ENCODE results near the gene USP54. TPM values are rescaled to one million over a fixed set of nuclear protein-coding genes. Genes with fewer than 3 reads are reported as not detected.

Gene USP54
- total and polyA plus RNA-seq, 2 of the 13 experiments (the other 11 are each of a cell fraction or from before 2014, with no cell fraction given), result 18.1 to 25.0 TPM

GRCh38 chr10:73494213-73494612, 96.9 kb downstream of the USP54 start:
- ATAC-seq, result no peak
- peaks cover 3 to 6% of the 10 kb centered on the region in 2 experiments; a peak in 4 of 5 replicates for H3K36me3 ChIP-seq (replicated peaks in 1 of 2; ENCODE audit: control insufficient read depth in 1 of 2, insufficient read depth in 2 of 2, low read length in 2 of 2)
- H3K4me2 ChIP-seq (ENCODE audit: low read depth, low read length), result peak overlapping the region; percentile 88
- H2AFZ ChIP-seq (ENCODE audit: low read length), result no peak overlapping the region
- intact Hi-C loops (cut with micrococcal nuclease; ENCODE audit: unreplicated experiment) (no loop called here), in situ Hi-C loops (cut with HindIII; ENCODE audit: extremely low pct_ligation_motif_present, low pct_unique_long_range_greater_than_20kb) (loop anchor here (10.0 kb wide), 1 partner anchor 239 kb away; the partner anchor contains the start of gene MRPS16)
- H3K4me1 ChIP-seq (ENCODE audit: insufficient read depth, low read length), result peaks cover 34% of the 10 kb centered on the region
- no peaks in the 10 kb centered on the region for H3K9me3 ChIP-seq (ENCODE audit: low read length)
- peak overlapping the region; percentile 96; the same call in 1 of the 2 replicates for H3K9ac ChIP-seq (ENCODE audit: insufficient read depth, low read depth, low read length)
- 89% methylated on average over 15 of the region's 15 CpGs for WGBS (ENCODE audit: low lambda C conversion rate)
- no peak for DNase-seq (ENCODE audit: low spot score)
- POLR2A ChIA-PET, result interaction anchor here (1.0 to 2.2 kb wide), 3 partner anchors 8 to 235 kb away, joined by 3 to 10 read pairs (median 5); no protein-coding TSS in a partner anchor
- FAIRE-seq, result no peak
- H3K4me3 ChIP-seq (replicated peaks in 1 of 3; ENCODE audit: insufficient read depth in 1 of 3, low read depth in 2 of 3, low read length in 3 of 3), result peak overlapping the region; percentile 52 to 94 (median 77)
- no TSS peak for BruUV-seq (replicated peaks)
- peaks cover 46% of the 10 kb centered on the region for H3K79me2 ChIP-seq (ENCODE audit: insufficient read depth, low read length)
- H3K27me3 ChIP-seq (ENCODE audit: control insufficient read depth in 1 of 2, insufficient read depth in 2 of 2, low read length in 2 of 2), result no peaks in the 10 kb centered on the region; a peak in 1 of 5 replicates
- TF ChIP-seq PRPF4 (IDR thresholded peaks at IDR 0.05; ENCODE audit: low read depth, low read length, poor library complexity, severe bottlenecking) (peak; percentile 58), ZBTB7A (CRISPR knock-in tag; IDR thresholded peaks at IDR 0.05) (no peak), ZBTB38 (CRISPR knock-in tag; IDR thresholded peaks at IDR 0.05) (peak; percentile 63; the same call in 1 of the 2 replicates), GPN1 (CRISPR knock-in tag; IDR thresholded peaks at IDR 0.05; ENCODE audit: borderline replicate concordance) (no peak)
- no peaks in the 10 kb centered on the region for H4K20me1 ChIP-seq (ENCODE audit: insufficient read depth, low read length)
- no peak overlapping the region for H3K27ac ChIP-seq (ENCODE audit: extremely low read length, insufficient read depth, low read length)
- CTCF ChIA-PET (ENCODE audit: low intra/inter-chr PET ratio, low total read pairs), result interaction anchor here (1.4 kb wide), 1 partner anchor 150 kb away, joined by 3 read pairs; no protein-coding TSS in a partner anchor

- POLR2A ChIA-PET, result interaction anchor here (1.0 kb wide), 1 partner anchor 131 kb away, joined by 3 read pairs; no protein-coding TSS in a partner anchor
- Histone ChIP-seq H3K27me3 (ENCODE audit: control insufficient read depth in 1 of 2, insufficient read depth in 2 of 2, low read length in 2 of 2) (no peaks in the 10 kb centered on the region; a peak in 1 of 5 replicates), H3K79me2 (ENCODE audit: insufficient read depth, low read length) (peaks cover 46% of the 10 kb centered on the region), H3K4me2 (ENCODE audit: low read depth, low read length) (peak overlapping the region; percentile 88), H3K9me3 (ENCODE audit: low read length) (no peaks in the 10 kb centered on the region), H2AFZ (ENCODE audit: low read length) (no peak overlapping the region), H3K9ac (ENCODE audit: insufficient read depth, low read depth, low read length) (peak overlapping the region; percentile 96; the same call in 1 of the 2 replicates), H3K4me3 (replicated peaks in 1 of 3; ENCODE audit: insufficient read depth in 1 of 3, low read depth in 2 of 3, low read length in 3 of 3) (peak overlapping the region; percentile 3 to 52 (median 19); a peak in 2 of 6 replicates), H3K36me3 (replicated peaks in 1 of 2; ENCODE audit: control insufficient read depth in 1 of 2, insufficient read depth in 2 of 2, low read length in 2 of 2) (peaks cover 3% of the 10 kb centered on the region in 2 experiments; a peak in 4 of 5 replicates), H3K27ac (ENCODE audit: extremely low read length, insufficient read depth, low read length) (no peak overlapping the region), H3K4me1 (ENCODE audit: insufficient read depth, low read length) (peaks cover 30% of the 10 kb centered on the region), H4K20me1 (ENCODE audit: insufficient read depth, low read length) (no peaks in the 10 kb centered on the region)
- intact Hi-C loops (cut with micrococcal nuclease; ENCODE audit: unreplicated experiment) (no loop called here), in situ Hi-C loops (cut with HindIII; ENCODE audit: extremely low pct_ligation_motif_present, low pct_unique_long_range_greater_than_20kb) (loop anchor here (10.0 kb wide), 1 partner anchor 239 kb away; the partner anchor contains the start of gene MRPS16)
- ATAC-seq (no peak), FAIRE-seq (no peak), DNase-seq (ENCODE audit: low spot score) (no peak)
- TF ChIP-seq ZSCAN30 (CRISPR knock-in tag; IDR thresholded peaks at IDR 0.05) (no peak), ASH2L (IDR thresholded peaks at IDR 0.05; ENCODE audit: insufficient read length, low read depth, low read length) (no peak), MNT (IDR thresholded peaks at IDR 0.05) (no peak), IKZF5 (CRISPR knock-in tag; IDR thresholded peaks at IDR 0.05) (no peak)
- CTCF ChIA-PET (ENCODE audit: low intra/inter-chr PET ratio, low total read pairs), result no interaction called here
- WGBS (ENCODE audit: low lambda C conversion rate), result 54% methylated on average over 2 of the region's 2 CpGs
- BruUV-seq (replicated peaks), result no TSS peak
Measured at GRCh38 chr10:73493781-73494180, 97.4 kb downstream of the USP54 start.
